Large intestine (tissue), 3 donors: ENCODE results near the gene SRPK3. TPM values are rescaled to one million over a fixed set of nuclear protein-coding genes. Genes with fewer than 3 reads are reported as not detected.

ENCODE experiments used
- DNase-seq, 2 donors: peaks; one replicate each; pipeline versions ENCODE4 v3.0.0 to v3.0.0-alpha.2; 2013
- H3K27ac ChIP-seq: one replicate; pipeline ENCODE4 v1.5.1; 2013; ENCODE audit warnings: low read length
- H3K27me3 ChIP-seq: 2 replicates; pipeline ENCODE4 v1.6.1; 2013; ENCODE audit warnings: low read length; ENCODE audit not compliant: control insufficient read depth, insufficient read depth
- H3K36me3 ChIP-seq: 2 replicates; pipeline ENCODE4 v1.6.1; 2013; ENCODE audit warnings: low read length; ENCODE audit not compliant: control insufficient read depth, insufficient read depth
- H3K4me1 ChIP-seq: one replicate; pipeline ENCODE4 v1.6.1; 2013; ENCODE audit warnings: low read length; ENCODE audit not compliant: control insufficient read depth, insufficient read depth
- H3K4me3 ChIP-seq: one replicate; pipeline ENCODE4 v1.5.1; 2013; ENCODE audit warnings: low read length
- H3K9me3 ChIP-seq: one replicate; pipeline ENCODE4 v1.6.1; 2013; ENCODE audit warnings: mild to moderate bottlenecking, low read depth, low read length, moderate library complexity; ENCODE audit not compliant: control insufficient read depth
- WGBS: methylation state at CpG from one replicate; pipeline ENCODE4 v1.1.5; 2013; ENCODE audit warnings: low lambda C conversion rate; ENCODE audit not compliant: insufficient coverage; 5-methylcytosine and 5-hydroxymethylcytosine counted together
- polyA plus RNA-seq: library from polyadenylated mRNA; unstranded; fragments of 120-200 nt; gene quantifications from one replicate; pipeline ENCODE4 v1.2.1, GENCODE V29; 2013

The SRPK3 gene
- polyA plus RNA-seq, 1 donor = 1.8 TPM

DNA sequence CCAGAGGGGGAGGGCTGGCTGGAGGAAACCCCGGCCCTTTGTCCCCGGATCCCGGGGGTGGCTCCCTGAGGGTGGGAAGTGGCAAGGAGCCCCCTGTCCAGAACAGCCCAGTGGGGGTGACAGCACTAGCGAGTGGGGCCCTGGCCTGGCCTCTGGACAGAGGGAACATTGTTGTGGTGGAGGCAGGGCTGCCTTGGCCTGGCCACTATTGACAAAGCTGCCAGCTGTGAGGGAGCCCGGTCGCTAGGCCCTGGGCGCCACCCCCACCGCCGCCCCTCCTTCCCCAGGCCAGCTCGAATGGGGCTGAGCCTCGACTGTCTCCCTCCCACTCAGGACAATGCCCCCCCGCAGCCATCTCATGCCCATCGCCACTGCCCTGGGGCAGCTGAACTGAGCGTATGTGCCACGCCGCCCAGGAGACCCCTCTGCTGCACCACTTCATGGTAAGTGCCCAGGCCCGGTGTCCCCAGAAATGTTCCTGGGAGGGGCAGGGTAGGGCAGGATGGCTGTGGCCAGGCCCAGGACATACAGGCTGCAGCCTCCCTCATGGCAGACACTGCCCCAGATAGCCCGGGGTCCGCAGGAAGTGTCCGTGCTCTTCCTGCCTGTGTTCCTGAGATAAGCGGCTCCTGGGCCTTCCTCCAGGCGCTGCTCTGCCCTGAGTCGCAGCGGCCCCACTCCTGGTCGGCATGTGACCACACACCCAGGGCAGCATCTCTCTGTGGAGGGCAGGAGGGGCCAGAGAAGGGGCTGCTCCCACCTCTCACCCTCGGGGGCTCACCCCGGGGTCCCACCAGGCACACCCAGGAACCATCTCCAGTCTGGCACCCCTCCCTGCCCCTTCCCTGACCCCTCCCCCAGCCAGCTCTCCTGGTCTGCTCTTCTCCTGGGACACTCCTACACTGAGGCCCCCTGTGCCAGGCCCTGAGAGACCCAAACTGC lies 15.4 kb upstream of the SRPK3 start:
- H3K27ac ChIP-seq = no peak overlapping the region
- WGBS = no CpG with 5 or more reads among the region's 27 CpGs
- no peak overlapping the region for H3K4me3 ChIP-seq
- no peaks in the 10 kb centered on the region for H3K36me3 ChIP-seq
- H3K27me3 ChIP-seq = no peaks in the 10 kb centered on the region
- DNase-seq = no peak
- H3K9me3 ChIP-seq = no peaks in the 10 kb centered on the region
- peaks cover 5% of the 10 kb centered on the region for H3K4me1 ChIP-seq

DNA sequence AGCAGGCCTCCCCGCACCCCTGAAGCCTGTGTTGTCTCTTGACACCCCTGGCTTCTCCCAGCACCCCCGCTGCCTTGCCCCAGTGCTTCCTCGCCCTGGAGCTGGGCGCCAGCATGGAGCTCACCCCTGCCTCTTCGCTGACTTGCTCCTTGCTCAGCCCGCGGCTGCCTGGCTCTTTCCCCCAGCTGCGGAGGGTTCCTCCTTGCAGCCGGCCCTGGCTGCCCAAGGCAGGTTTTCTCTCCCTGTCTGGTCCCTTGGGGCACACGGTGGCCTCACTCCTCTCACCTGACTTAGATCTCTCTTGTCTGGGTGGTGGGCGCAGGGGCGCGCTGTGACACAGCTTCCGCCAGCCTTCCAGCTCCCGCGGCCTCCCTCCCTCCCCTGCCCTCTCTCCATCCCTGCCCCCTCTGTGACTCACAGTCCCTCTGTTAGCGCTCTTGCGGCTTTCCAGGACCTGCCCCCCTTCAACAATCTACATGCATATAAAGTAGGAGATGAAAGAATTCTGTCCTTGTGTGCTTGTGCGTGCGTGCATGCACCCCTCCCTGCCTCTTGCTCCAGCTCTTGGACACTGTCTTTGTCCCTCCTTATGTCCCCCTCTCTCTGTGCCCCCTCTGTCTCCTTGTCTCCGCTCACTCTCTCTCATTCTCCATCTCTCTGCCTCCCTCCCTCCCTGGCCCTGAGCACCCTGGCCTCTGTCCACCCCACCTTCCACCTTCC lies 14.6 kb upstream of the SRPK3 start:
- WGBS = no CpG with 5 or more reads among the region's 21 CpGs
- no peak overlapping the region for H3K27ac ChIP-seq

DNA sequence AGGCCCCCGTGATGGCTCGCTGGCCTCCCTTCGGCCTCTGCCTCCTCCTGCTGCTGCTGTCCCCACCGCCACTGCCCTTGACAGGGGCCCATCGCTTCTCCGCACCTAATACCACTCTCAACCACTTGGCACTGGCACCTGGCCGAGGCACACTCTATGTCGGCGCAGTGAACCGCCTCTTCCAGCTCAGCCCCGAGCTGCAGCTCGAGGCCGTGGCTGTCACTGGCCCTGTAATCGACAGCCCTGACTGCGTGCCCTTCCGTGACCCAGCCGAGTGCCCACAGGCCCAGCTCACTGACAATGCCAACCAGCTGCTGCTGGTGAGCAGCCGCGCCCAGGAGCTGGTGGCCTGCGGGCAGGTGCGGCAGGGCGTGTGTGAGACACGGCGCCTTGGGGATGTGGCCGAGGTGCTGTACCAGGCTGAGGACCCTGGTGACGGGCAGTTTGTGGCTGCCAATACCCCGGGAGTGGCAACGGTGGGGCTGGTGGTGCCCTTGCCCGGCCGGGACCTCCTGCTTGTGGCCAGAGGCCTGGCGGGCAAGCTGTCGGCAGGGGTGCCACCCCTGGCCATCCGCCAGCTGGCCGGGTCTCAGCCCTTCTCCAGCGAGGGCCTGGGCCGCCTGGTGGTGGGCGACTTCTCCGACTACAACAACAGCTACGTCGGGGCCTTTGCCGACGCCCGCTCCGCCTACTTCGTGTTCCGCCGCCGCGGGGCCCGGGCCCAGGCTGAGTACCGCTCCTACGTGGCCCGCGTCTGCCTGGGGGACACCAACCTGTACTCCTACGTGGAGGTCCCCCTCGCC lies 13.8 kb upstream of the SRPK3 start:
- H3K36me3 ChIP-seq = no peaks in the 10 kb centered on the region
- no peaks in the 10 kb centered on the region for H3K27me3 ChIP-seq
- no CpG with 5 or more reads among the region's 56 CpGs for WGBS
- no peak overlapping the region for H3K27ac ChIP-seq
- H3K9me3 ChIP-seq = no peaks in the 10 kb centered on the region
- DNase-seq = no peak
- H3K4me1 ChIP-seq = peaks cover 5% of the 10 kb centered on the region
- H3K4me3 ChIP-seq = no peak overlapping the region

More for the DNA sequence above, 14.6 kb upstream of the SRPK3 start:
- peak in 1 of 2 donors; percentile 18 for DNase-seq
- Histone ChIP-seq H3K4me1 (peaks cover 5% of the 10 kb centered on the region), H3K36me3 (no peaks in the 10 kb centered on the region), H3K4me3 (no peak overlapping the region), H3K27me3 (no peaks in the 10 kb centered on the region), H3K9me3 (no peaks in the 10 kb centered on the region)

DNA sequence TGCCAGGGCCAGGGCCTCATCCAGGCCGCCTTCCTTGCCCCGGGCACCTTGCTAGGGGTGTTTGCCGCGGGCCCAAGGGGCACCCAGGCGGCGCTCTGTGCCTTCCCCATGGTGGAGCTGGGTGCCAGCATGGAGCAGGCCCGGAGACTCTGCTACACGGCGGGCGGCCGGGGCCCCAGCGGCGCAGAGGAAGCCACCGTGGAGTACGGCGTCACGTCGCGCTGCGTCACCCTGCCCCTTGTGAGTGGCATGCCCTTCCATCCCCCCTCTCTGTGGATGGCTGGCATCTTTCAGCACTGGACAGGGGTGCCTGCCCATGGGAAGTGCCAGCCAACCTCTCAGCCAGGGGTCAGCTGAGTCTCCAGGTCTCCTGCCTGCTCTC lies 13.2 kb upstream of the SRPK3 start:
- H3K27ac ChIP-seq = no peak overlapping the region
- H3K27me3 ChIP-seq = no peaks in the 10 kb centered on the region
- H3K4me1 ChIP-seq = peaks cover 5% of the 10 kb centered on the region
- H3K9me3 ChIP-seq = no peaks in the 10 kb centered on the region
- H3K36me3 ChIP-seq = no peaks in the 10 kb centered on the region
- WGBS = no CpG with 5 or more reads among the region's 20 CpGs
- no peak for DNase-seq
- H3K4me3 ChIP-seq = no peak overlapping the region

DNA sequence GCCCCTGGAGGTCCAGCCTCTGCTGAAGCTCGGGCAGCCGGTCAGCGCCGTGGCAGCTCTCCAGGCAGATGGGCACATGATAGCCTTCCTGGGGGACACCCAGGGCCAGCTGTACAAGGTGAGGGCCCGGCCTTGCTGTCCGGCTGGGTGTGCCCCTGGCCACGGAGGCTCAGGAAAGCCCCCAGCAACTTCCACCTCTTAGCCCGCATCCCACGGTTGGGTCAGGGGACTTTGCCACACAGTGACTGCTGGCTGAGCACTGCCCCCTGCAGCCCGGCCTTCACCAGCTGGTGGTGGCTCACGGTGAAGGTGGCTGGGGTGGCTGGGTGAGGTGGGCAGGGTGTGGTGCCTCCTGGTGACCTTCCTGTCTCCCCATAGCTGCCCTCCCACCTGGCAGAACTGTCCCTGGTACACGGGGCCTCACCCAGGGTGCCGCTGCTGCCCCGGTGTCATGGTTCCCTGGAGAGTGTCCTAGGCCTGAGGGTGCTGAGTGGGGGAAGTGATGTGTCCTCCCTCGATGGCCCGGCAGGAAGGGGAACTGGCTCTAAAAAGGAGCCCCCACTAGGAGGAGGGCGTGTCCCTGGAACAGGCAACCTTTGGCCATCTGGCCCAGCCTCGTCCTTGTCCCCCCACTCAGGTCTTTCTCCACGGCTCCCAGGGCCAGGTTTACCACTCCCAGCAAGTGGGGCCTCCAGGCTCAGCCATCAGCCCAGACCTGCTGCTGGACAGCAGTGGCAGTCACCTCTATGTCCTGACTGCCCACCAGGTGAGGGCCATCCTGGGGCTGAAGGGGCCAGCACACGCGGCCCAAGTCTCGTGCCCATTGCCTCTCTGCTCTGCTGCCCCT lies 12.3 kb upstream of the SRPK3 start:
- Histone ChIP-seq H3K9me3 (no peaks in the 10 kb centered on the region), H3K27me3 (no peaks in the 10 kb centered on the region), H3K36me3 (no peaks in the 10 kb centered on the region), H3K4me3 (no peak overlapping the region), H3K4me1 (peaks cover 5% of the 10 kb centered on the region), H3K27ac (no peak overlapping the region)
- no CpG with 5 or more reads among the region's 22 CpGs for WGBS
- DNase-seq = no peak

DNA sequence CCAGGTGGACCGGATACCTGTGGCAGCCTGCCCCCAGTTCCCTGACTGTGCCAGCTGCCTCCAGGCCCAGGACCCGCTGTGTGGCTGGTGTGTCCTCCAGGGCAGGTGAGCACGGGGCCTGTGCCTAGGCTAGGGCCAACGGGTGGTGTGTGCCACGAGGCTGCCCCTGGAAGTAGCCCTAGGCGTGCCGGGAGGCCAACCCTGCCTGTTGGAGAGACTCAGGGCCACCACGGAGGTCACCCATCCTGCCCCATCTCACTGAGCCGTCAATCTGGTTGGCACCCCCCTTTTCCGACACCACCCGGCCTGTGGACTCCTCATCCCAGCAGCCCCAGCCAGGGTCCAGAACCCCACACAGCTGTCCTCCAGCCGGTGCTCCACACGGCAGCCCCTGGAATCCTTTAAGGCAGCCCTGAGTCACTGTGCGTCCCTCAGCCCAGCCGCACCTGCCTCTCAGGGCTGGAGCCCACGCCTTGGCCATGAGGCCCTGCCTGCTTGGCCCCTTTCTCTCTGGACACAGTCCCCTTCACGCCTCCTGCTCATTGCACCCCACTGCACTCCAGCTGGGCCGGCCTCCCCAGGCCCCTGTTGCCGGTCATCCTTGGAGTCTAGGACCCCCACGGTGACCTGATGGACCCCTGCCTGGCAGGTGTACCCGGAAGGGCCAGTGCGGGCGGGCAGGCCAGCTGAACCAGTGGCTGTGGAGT lies 11.5 kb upstream of the SRPK3 start:
- no peak overlapping the region for H3K4me3 ChIP-seq
- no CpG with 5 or more reads among the region's 23 CpGs for WGBS
- peaks cover 5% of the 10 kb centered on the region for H3K4me1 ChIP-seq
- no peaks in the 10 kb centered on the region for H3K9me3 ChIP-seq
- H3K27ac ChIP-seq = no peak overlapping the region
- DNase-seq = no peak
- no peaks in the 10 kb centered on the region for H3K36me3 ChIP-seq
- H3K27me3 ChIP-seq = no peaks in the 10 kb centered on the region

DNA sequence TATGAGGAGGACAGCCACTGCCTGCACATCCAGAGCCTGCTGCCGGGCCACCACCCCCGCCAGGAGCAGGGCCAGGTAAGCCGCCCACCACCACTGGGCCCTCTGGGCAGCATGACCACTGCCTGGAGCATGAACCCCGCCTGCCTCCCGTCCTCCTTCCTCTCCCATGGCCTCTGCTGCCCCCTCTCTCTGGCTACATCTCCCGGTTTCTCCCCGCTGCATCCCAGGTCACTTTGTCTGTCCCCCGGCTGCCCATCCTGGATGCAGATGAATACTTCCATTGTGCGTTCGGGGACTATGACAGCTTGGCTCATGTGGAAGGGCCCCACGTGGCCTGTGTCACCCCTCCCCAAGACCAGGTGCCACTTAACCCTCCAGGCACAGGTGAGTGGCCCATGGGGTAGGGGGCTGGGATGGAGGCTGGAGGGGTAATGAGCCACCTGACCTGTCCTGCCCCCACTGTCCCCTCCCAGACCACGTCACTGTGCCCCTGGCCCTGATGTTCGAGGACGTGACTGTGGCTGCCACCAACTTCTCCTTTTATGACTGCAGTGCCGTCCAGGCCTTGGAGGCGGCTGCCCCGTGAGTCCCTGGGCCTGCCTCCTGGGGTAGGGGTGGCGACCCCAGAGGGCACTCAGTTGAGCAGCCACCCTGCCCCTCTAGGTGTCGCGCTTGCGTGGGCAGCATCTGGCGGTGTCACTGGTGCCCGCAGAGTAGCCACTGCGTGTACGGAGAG lies 10.8 kb upstream of the SRPK3 start:
- Histone ChIP-seq H3K4me3 (no peak overlapping the region), H3K36me3 (no peaks in the 10 kb centered on the region), H3K27ac (no peak overlapping the region), H3K27me3 (no peaks in the 10 kb centered on the region), H3K9me3 (no peaks in the 10 kb centered on the region), H3K4me1 (peaks cover 3% of the 10 kb centered on the region)
- DNase-seq = no peak
- WGBS = no CpG with 5 or more reads among the region's 25 CpGs

DNA sequence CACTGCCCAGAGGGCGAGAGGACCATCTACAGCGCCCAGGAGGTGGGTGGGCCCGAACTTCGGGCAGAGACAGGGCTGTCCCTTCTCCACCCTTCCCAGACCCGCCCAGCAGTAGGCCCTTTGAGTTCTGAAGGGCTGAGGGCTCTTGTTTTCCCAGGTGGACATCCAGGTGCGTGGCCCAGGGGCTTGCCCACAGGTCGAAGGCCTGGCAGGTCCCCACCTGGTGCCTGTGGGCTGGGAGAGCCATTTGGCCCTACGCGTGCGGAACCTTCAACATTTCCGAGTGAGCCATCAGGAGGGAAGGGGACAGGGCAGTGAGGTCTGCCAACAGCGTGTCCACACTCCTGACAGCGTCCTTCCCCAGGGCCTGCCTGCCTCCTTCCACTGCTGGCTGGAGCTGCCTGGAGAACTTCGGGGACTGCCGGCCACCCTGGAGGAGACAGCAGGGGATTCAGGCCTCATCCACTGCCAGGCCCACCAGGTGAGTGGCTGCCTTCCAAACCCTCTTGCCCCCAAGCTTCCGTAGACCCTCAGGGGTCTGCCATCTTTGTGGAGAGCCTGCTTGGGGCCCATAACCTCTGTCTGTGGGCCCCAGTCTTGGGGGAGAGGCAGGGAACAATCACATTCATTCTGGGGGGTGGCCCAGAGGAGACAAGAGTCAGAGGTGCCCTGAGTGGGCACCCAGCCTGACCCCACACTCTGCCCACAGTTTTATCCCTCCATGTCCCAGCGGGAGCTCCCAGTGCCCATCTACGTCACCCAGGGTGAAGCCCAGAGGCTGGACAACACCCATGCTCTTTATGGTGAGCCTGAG lies 10.0 kb upstream of the SRPK3 start:
- H3K4me3 ChIP-seq = no peak overlapping the region
- H3K27me3 ChIP-seq = no peaks in the 10 kb centered on the region
- H3K4me1 ChIP-seq = no peaks in the 10 kb centered on the region
- no CpG with 5 or more reads among the region's 18 CpGs for WGBS
- no peak for DNase-seq
- H3K27ac ChIP-seq = no peak overlapping the region
- no peaks in the 10 kb centered on the region for H3K36me3 ChIP-seq
- no peaks in the 10 kb centered on the region for H3K9me3 ChIP-seq
